NCI-H128 (cell line): ENCODE results near the gene ADD3.

Experiments
- DNase-seq: peaks from one replicate; lab custom pipeline; 2025; ENCODE audit not compliant: unreplicated experiment; lab: John Stamatoyannopoulos, UW

ADD3 gene

GRCh38 chr10:110174201-110174600, 166.4 kb downstream of the ADD3 start:
- DNase-seq, result peak; percentile 4

- no peak for DNase-seq
Measured at GRCh38 chr10:110174816-110175215, 167.0 kb downstream of the ADD3 start.

GRCh38 chr10:110175406-110175805, 167.6 kb downstream of the ADD3 start:
- DNase-seq, result no peak

- no peak for DNase-seq
Measured at GRCh38 chr10:110176141-110177030, 168.6 kb downstream of the ADD3 start.

- DNase-seq, result no peak
Measured at GRCh38 chr10:110179220-110179619, 171.4 kb downstream of the ADD3 start.

GRCh38 chr10:110181451-110181850, 173.7 kb downstream of the ADD3 start:
- no peak for DNase-seq

GRCh38 chr10:110181911-110182310, 174.1 kb downstream of the ADD3 start:
- DNase-seq, result no peak

GRCh38 chr10:110184398-110184797, 176.6 kb downstream of the ADD3 start:
- no peak for DNase-seq
